ENCODE results near the gene MFSD11. TPM values are rescaled to one million over a fixed set of nuclear protein-coding genes. Genes with fewer than 3 reads are reported as not detected.

The MFSD11 gene
- polyA plus RNA-seq, 3 donors = 19.8 to 24.8 (median 23.8) TPM

DNA sequence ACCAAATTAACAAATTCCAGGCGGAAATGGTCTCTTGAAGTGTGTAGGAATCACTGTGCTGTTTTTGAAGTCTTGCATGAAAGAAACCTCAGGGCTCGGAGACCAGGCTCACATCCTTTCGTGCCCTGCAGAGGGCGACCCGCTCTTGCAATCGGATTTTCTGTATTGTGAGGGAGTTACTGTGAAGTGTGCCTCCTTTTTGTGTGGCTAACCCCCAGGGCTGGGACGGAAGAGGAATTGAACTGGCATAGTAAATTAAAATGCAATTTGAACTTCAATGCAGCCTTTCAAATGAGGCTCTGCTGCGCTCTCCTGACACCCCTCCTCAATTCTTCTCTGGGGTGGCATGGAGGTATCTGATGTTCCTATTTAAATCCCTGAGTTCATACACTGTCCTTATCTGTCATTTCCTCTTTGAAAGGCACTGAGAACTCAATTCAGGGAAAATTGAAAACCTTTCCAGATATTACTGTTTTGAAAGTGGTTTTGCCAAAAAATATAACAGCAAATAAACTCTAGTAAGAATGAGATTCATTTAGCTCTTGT lies 78.7 kb downstream of the MFSD11 start:
- Histone ChIP-seq H2AFZ (ENCODE audit: insufficient read depth, low read depth, low read length, poor library complexity, severe bottlenecking) (no peak overlapping the region), H3K36me3 (replicated peaks in 1 of 2; ENCODE audit: control insufficient read depth in 1 of 2, insufficient read depth in 2 of 2, low read length in 2 of 2) (no peaks in the 10 kb centered on the region), H4K20me1 (ENCODE audit: insufficient read depth, low read length) (no peaks in the 10 kb centered on the region), H3K27ac (ENCODE audit: low read depth in 1 of 2, low read length in 2 of 2) (no peak overlapping the region), H3K4me1 (ENCODE audit: control insufficient read depth in 1 of 2, insufficient read depth in 2 of 2, low read length in 2 of 2) (no peaks in the 10 kb centered on the region), H3K4me3 (replicated peaks in 1 of 3; ENCODE audit: low read depth in 2 of 3, low read length in 3 of 3) (no peak overlapping the region), H3K9ac (ENCODE audit: insufficient read depth, low read length, poor library complexity, severe bottlenecking) (no peak overlapping the region), H3K27me3 (ENCODE audit: control insufficient read depth in 2 of 2, insufficient read depth in 2 of 2, low read length in 2 of 2) (no peaks in the 10 kb centered on the region), H3K79me2 (ENCODE audit: insufficient read depth, low read length) (no peaks in the 10 kb centered on the region), H3K9me3 (replicated peaks in 1 of 2; ENCODE audit: control insufficient read depth in 1 of 2, insufficient read depth in 1 of 2, low read length in 2 of 2) (no peaks in the 10 kb centered on the region), H3K4me2 (replicated peaks; ENCODE audit: extremely low read depth, low read length, poor library complexity, severe bottlenecking) (no peak overlapping the region)
- DNase-seq = no peak
- Mint-ChIP-seq H3K9me3 (no peaks in the 10 kb centered on the region), H3K36me3 (no peaks in the 10 kb centered on the region), H3K27ac (no peak overlapping the region), H3K4me3 (no peak overlapping the region), H3K27me3 (ENCODE audit: low read depth in 3 of 3) (peaks cover 2 to 13% (median 3%) of the 10 kb centered on the region in 3 donors), H3K4me1 (peaks cover 6% of the 10 kb centered on the region)
- TF ChIP-seq, protein P1, sequence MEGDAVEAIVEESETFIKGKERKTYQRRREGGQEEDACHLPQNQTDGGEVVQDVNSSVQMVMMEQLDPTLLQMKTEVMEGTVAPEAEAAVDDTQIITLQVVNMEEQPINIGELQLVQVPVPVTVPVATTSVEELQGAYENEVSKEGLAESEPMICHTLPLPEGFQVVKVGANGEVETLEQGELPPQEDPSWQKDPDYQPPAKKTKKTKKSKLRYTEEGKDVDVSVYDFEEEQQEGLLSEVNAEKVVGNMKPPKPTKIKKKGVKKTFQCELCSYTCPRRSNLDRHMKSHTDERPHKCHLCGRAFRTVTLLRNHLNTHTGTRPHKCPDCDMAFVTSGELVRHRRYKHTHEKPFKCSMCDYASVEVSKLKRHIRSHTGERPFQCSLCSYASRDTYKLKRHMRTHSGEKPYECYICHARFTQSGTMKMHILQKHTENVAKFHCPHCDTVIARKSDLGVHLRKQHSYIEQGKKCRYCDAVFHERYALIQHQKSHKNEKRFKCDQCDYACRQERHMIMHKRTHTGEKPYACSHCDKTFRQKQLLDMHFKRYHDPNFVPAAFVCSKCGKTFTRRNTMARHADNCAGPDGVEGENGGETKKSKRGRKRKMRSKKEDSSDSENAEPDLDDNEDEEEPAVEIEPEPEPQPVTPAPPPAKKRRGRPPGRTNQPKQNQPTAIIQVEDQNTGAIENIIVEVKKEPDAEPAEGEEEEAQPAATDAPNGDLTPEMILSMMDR (IDR thresholded peaks at IDR 0.05) = no peak
- intact Hi-C loops (cut with micrococcal nuclease) = no loop called here
- 0% methylated on average over 5 of the region's 8 CpGs for WGBS (ENCODE audit: insufficient coverage)

DNA sequence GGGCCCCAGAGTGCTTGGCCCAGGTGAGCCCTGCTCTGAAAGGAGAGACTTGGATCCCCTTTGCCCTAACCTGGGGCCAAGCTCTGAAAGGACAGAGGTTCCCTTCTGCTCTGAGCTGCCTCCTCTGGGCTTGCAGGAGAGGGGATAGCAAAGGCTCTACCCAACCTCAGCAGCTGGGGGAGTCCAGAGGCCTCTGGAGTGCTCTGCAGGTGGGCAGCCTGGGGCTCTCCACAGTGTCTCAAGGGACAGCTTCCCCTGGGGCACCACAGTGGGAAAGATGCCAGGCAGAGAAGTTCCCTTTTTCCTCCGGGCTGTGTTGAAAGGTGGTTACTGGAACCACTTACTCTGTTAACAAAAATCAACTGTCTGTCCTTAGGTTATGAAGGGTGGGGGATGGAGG lies 82.1 kb downstream of the MFSD11 start:
- Histone ChIP-seq H3K4me1 (ENCODE audit: control insufficient read depth in 1 of 2, insufficient read depth in 2 of 2, low read length in 2 of 2) (no peaks in the 10 kb centered on the region), H2AFZ (ENCODE audit: insufficient read depth, low read depth, low read length, poor library complexity, severe bottlenecking) (no peak overlapping the region), H3K9me3 (replicated peaks in 1 of 2; ENCODE audit: control insufficient read depth in 1 of 2, insufficient read depth in 1 of 2, low read length in 2 of 2) (no peaks in the 10 kb centered on the region), H3K27me3 (ENCODE audit: control insufficient read depth in 2 of 2, insufficient read depth in 2 of 2, low read length in 2 of 2) (no peaks in the 10 kb centered on the region), H3K4me2 (replicated peaks; ENCODE audit: extremely low read depth, low read length, poor library complexity, severe bottlenecking) (no peak overlapping the region), H3K9ac (ENCODE audit: insufficient read depth, low read length, poor library complexity, severe bottlenecking) (no peak overlapping the region), H3K27ac (ENCODE audit: low read depth in 1 of 2, low read length in 2 of 2) (no peak overlapping the region), H4K20me1 (ENCODE audit: insufficient read depth, low read length) (no peaks in the 10 kb centered on the region), H3K79me2 (ENCODE audit: insufficient read depth, low read length) (no peaks in the 10 kb centered on the region), H3K4me3 (replicated peaks in 1 of 3; ENCODE audit: low read depth in 2 of 3, low read length in 3 of 3) (no peak overlapping the region), H3K36me3 (replicated peaks in 1 of 2; ENCODE audit: control insufficient read depth in 1 of 2, insufficient read depth in 2 of 2, low read length in 2 of 2) (no peaks in the 10 kb centered on the region)
- TF ChIP-seq, protein P1 (IDR thresholded peaks at IDR 0.05) = no peak
- DNase-seq = no peak
- Mint-ChIP-seq H3K36me3 (no peaks in the 10 kb centered on the region), H3K27me3 (ENCODE audit: low read depth in 3 of 3) (peaks cover 3 to 11% (median 3%) of the 10 kb centered on the region in 3 donors), H3K4me1 (peaks cover 6% of the 10 kb centered on the region), H3K4me3 (no peak overlapping the region), H3K9me3 (no peaks in the 10 kb centered on the region), H3K27ac (no peak overlapping the region)
- intact Hi-C loops (cut with micrococcal nuclease) = no loop called here
- no CpG with 5 or more reads among the region's 1 CpG for WGBS (ENCODE audit: insufficient coverage)
